GM12878 (cell line): Measurements from ENCODE around the gene PRKAG2.

Experiments
- IRF4 ChIP-seq: IDR thresholded peaks from 2 replicates; pipeline ENCODE4 v1.6.1; 2011; ENCODE audit warnings: low read depth, low read length
- SRF ChIP-seq, 2 experiments: IDR thresholded peaks; 2 replicates each; pipeline ENCODE4 v1.6.1; 2011; ENCODE audit warnings: low read depth in 2 of 2, low read length in 2 of 2, mild to moderate bottlenecking in 1 of 2, moderate library complexity in 1 of 2
- ZSCAN29 ChIP-seq: fragments of 450-650 bp; IDR thresholded peaks from 2 replicates; pipeline ENCODE4 v1.6.1; 2017; ENCODE audit warnings: mild to moderate bottlenecking, moderate library complexity
- TF ChIP-seq, protein P1 (sequence below): fragments of 150-350 bp; IDR thresholded peaks from 2 replicates; pipeline ENCODE4 v1.6.1; 2014; ENCODE audit warnings: mild to moderate bottlenecking, low read depth, low read length

DNA sequence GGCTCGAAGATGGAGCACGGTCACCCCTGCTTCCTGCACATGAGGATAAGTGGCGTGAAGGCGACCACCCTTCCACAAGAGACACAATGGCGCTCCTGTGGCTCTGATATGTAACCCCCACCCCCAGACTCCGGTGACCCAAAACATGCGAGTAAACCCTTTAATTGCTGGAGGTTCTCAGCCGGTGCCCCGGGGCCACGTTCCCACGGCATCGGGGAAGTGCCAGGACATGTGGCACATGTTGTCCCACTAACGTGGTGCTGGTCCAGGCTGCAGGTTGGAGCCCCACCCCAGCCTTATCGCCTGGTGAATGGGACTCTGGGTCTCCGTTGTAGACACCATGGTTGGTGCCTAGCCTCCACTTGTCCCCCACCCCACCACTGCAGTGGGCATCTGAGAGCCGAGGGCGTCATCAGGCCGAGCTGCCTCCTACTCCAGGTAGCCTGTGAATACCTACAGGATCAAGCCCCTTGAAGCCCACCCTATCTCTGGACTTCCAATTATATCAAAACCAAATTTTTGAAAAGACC lies 132.8 kb downstream of the PRKAG2 start:
- no peak for TF ChIP-seq ZSCAN29
- TF ChIP-seq IRF4: no peak
- TF ChIP-seq SRF (IDR thresholded peaks at IDR 0.05; ENCODE audit: low read depth in 2 of 2, low read length in 2 of 2): no peak
- TF ChIP-seq, protein P1, sequence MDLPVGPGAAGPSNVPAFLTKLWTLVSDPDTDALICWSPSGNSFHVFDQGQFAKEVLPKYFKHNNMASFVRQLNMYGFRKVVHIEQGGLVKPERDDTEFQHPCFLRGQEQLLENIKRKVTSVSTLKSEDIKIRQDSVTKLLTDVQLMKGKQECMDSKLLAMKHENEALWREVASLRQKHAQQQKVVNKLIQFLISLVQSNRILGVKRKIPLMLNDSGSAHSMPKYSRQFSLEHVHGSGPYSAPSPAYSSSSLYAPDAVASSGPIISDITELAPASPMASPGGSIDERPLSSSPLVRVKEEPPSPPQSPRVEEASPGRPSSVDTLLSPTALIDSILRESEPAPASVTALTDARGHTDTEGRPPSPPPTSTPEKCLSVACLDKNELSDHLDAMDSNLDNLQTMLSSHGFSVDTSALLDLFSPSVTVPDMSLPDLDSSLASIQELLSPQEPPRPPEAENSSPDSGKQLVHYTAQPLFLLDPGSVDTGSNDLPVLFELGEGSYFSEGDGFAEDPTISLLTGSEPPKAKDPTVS: no peak
